Adrenal gland (tissue), 12 donors: ENCODE results near the gene STOM. TPM values are rescaled to one million over a fixed set of nuclear protein-coding genes. Genes with fewer than 3 reads are reported as not detected.

Experiments
- DNase-seq, 7 donors: peaks; one replicate each; pipeline ENCODE4 v3.0.0-alpha.2; 2019 to 2020
- H3K27ac ChIP-seq, 5 donors: fragments of 200-600 bp; sonication (generic) in 4 of 5; 1 replicate in 3 of 5; 2 replicates in 2 of 5; pipeline versions ENCODE4 v1.5.1 to v1.8.0; 2016 to 2020; ENCODE audit warnings: mild to moderate bottlenecking in 1 of 5
- H3K27me3 ChIP-seq: fragments of 200-600 bp; 2 replicates; pipeline ENCODE4 v1.8.0; 2021
- H3K36me3 ChIP-seq, 2 donors: fragments of 200-600 bp; replicated peaks in 1 of 2; 1 replicate in 1 of 2; 2 replicates in 1 of 2; pipeline versions ENCODE4 v1.5.1 to v1.8.0; 2018 to 2022
- H3K4me1 ChIP-seq, 2 donors: fragments of 200-600 bp; replicated peaks in 1 of 2; 1 replicate in 1 of 2; 2 replicates in 1 of 2; pipeline versions ENCODE4 v1.5.1 to v1.8.0; 2018 to 2021
- H3K4me3 ChIP-seq, 4 donors: fragments of 200-600 bp; sonication (generic) in 3 of 4; one replicate each; pipeline ENCODE4 v1.5.1; 2016 to 2018
- H3K9me3 ChIP-seq, 3 donors: fragments of 200-600 bp; sonication (generic) in 1 of 3; replicated peaks in 1 of 3; 1 replicate in 2 of 3; 2 replicates in 1 of 3; pipeline versions ENCODE4 v1.5.1 to v1.8.0; 2016 to 2021
- POLR2A ChIP-seq, 2 donors: fragments of 450-650 bp; IDR thresholded peaks; one replicate each; pipeline ENCODE4 v1.6.1; 2017; ENCODE audit warnings: antibody characterized with exemption in 2 of 2, mild to moderate bottlenecking in 2 of 2, moderate library complexity in 1 of 2
- WGBS, 4 donors: extraction: QIAGEN DNeasy Blood & Tissue Kit in 2 of 4; methylation state at CpG; one replicate each; pipeline versions ENCODE4 v1.1.5 to v1.1.7; 2013 to 2017; 5-methylcytosine and 5-hydroxymethylcytosine counted together
- intact Hi-C, 2 donors: fragments of 100-400 bp; cut with DNase I; formaldehyde crosslinking; loops; one replicate each; pipeline versions ENCODE4 v1.14.1 to v1.15.0; 2022 to 2023
- polyA plus RNA-seq, 3 donors: library from polyadenylated mRNA; stranded (reverse); fragments of 200-250 nt in 2 of 3; fragments of 350-450 nt in 1 of 3; fragmentation: Illumina TruSeq in 1 of 3; extraction: RNeasy Lipid Tissue Mini Kit (QIAGEN cat#74804) in 1 of 3; gene quantifications; one replicate each; pipeline ENCODE4 v1.2.3, GENCODE V29; 2013 to 2014
- total RNA-seq, 9 donors: library from RNA; depleted of rRNA in 4 of 9; stranded (reverse); fragments of >200 nt in 4 of 9; fragments of 120-200 nt in 1 of 9; fragmentation: NEBNext Ultra II Directional in 1 of 9; extraction: Animal tissue kit (Norgen Biotek cat#: 25700) in 1 of 9; gene quantifications; one replicate each; pipeline versions ENCODE4 v1.1.0 to v1.2.4, GENCODE V29; 2013 to 2023
- TF ChIP-seq, protein P1 (sequence below), 6 experiments: fragments of 450-650 bp in 4 of 6; fragments of 200-600 bp in 2 of 6; sonication (generic) in 1 of 6; IDR thresholded peaks; 1 replicate in 5 of 6; 2 replicates in 1 of 6; pipeline versions ENCODE4 v1.5.1 to v1.8.0; 2016 to 2021; ENCODE audit warnings: antibody characterized with exemption in 6 of 6, mild to moderate bottlenecking in 2 of 6, moderate library complexity in 1 of 6
- donor health status: healthy with polysubstance abuse.
- donor health status: Bipolar disorder and iron deficiency.
- donor health status: DM: yes; HTN: yes; CAD: no.
- donor health status: DM: no; HTN: no; CAD: no.
- donor health status: DM: no; HTN: no; CAD: no.
- donor health status: DM: yes; HTN: yes; CAD: no.

Gene STOM
- total and polyA plus RNA-seq, 12 donors = 104 to 427 (median 211) TPM

DNA sequence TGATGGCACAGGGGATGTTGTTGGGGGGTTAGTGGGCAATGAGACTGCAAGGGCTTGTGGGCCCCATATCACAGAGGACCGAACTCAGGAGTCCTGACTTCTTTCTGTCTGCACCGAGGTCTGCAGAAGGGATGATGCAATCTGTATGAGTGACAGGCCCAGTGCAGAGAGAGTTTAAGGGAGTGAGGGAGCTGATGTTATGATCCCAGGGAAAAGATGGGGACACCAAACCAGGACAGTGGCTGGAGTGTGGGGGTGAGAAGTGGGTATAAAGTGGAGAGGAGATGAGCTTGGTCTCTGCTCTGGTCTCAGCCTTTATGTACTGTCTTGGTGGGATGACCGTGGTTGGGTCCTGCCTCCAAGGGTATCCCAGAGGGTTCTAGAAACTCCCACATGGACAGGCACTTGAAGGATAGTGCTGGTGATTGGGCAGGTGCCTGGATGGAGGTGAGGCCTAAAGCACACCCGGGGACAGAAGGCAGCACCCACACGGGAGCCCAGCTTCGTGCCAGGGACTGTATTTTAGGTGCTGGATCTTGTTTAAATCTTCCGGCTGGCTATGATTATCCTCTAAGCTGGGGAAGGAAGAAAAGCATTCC lies 80.2 kb downstream of the STOM start:
- Histone ChIP-seq H3K27me3 (no peaks in the 10 kb centered on the region), H3K4me1 (peaks cover 59 to 71% of the 10 kb centered on the region in 2 donors), H3K4me3 (no peak overlapping the region), H3K36me3 (no peaks in the 10 kb centered on the region), H3K9me3 (no peaks in the 10 kb centered on the region), H3K27ac (peak overlapping the region; percentile 69 to 99 (median 95))
- peak in 1 of 7 donors; percentile 44 for DNase-seq
- no peak for TF ChIP-seq POLR2A (IDR thresholded peaks at IDR 0.05)
- TF ChIP-seq, protein P1, sequence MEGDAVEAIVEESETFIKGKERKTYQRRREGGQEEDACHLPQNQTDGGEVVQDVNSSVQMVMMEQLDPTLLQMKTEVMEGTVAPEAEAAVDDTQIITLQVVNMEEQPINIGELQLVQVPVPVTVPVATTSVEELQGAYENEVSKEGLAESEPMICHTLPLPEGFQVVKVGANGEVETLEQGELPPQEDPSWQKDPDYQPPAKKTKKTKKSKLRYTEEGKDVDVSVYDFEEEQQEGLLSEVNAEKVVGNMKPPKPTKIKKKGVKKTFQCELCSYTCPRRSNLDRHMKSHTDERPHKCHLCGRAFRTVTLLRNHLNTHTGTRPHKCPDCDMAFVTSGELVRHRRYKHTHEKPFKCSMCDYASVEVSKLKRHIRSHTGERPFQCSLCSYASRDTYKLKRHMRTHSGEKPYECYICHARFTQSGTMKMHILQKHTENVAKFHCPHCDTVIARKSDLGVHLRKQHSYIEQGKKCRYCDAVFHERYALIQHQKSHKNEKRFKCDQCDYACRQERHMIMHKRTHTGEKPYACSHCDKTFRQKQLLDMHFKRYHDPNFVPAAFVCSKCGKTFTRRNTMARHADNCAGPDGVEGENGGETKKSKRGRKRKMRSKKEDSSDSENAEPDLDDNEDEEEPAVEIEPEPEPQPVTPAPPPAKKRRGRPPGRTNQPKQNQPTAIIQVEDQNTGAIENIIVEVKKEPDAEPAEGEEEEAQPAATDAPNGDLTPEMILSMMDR (IDR thresholded peaks at IDR 0.05) = no peak
- WGBS, 4 donors = 59 to 81% (median 65%) methylated on average over 6 to 7 of the region's 7 CpGs
- intact Hi-C loops = no loop called here

DNA sequence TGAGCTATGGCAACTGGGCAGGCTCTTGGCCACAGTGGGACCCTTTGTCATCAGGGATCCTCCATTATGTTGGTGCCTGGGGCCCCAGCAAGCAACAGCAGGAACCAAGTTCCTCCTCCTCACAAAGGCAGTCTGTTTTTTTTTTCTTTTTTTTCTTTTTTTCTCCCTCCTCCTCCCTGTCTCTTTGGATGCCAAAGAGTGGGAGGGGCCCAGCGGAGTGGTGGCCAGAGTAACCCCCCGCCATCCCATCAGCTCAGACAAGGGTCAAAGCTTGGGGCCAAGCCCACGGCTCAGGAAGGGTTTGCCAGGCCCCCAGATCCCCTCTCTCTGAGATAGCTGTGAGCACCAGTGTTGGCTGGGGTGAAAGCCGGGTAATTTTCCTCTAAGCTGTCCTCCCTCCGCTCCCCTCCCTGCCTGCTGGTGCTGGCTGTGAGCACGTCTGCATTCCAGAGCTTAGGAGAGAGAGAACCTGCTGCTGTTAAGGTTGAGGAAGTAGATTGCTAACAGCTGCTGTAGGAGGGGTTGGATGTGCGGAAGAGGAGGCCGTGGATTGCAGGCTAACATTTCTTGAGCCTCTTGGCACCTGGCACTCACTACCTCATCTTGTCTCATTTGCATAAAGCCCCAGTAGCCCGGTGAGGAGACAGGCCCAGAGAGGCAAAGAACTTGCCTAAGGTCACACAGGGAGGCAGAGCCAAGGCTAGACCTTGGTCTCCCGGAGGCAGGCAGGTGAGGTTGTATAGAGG lies 80.9 kb downstream of the STOM start:
- peak in 1 of 2 donors; percentile 71 for TF ChIP-seq POLR2A (IDR thresholded peaks at IDR 0.05)
- TF ChIP-seq, protein P1 (IDR thresholded peaks at IDR 0.05) = no peak
- H3K9me3 ChIP-seq = no peaks in the 10 kb centered on the region
- intact Hi-C loops = no loop called here
- H3K4me3 ChIP-seq = no peak overlapping the region
- H3K4me1 ChIP-seq = peaks cover 61 to 71% of the 10 kb centered on the region in 2 donors
- H3K27me3 ChIP-seq = no peaks in the 10 kb centered on the region
- no peaks in the 10 kb centered on the region for H3K36me3 ChIP-seq
- WGBS, 4 donors = 6 to 17% (median 10%) methylated on average over 6 to 10 of the region's 10 CpGs
- peak overlapping the region; percentile 69 to 99 (median 95) for H3K27ac ChIP-seq
- DNase-seq = peak; percentile 55 to 89 (median 83)

Other genes starting within 250 kb of the STOM start
- gene RAB14, start 168.4 kb downstream of the STOM start, total RNA-seq = 10 to 100 TPM; 23.8 to 93.2 (median 44.8) TPM
- gene RAB14, start 168.4 kb downstream of the STOM start, polyA plus RNA-seq = 100 to 1,000 TPM in 1 of 3 donors, 10 to 100 TPM in 2; 16.5 to 108 (median 21.7) TPM
- 100 to 1,000 TPM; 143 to 735 (median 308) TPM for gene GSN, start 102.1 kb downstream of the STOM start, total RNA-seq
- gene GSN, start 102.1 kb downstream of the STOM start, polyA plus RNA-seq = 100 to 1,000 TPM in 2 of 3 donors, 10 to 100 TPM in 1; 78.5 to 432 (median 180) TPM
- 10 to 100 TPM in 4 of 9 donors, 1 to 10 TPM in 5; 1.5 to 34.1 (median 9.9) TPM for gene GGTA1, start 129.6 kb upstream of the STOM start, total RNA-seq
- gene GGTA1, start 129.6 kb upstream of the STOM start, polyA plus RNA-seq = 1 to 10 TPM; 5.3 to 6.2 (median 6.1) TPM